SJCRH30 (cell line): ENCODE measurements around the gene CLSTN2. TPM values are rescaled to one million over a fixed set of nuclear protein-coding genes. Genes with fewer than 3 reads are reported as not detected.

Experiments
- DNase-seq, 2 experiments: peaks; one replicate each; pipeline ENCODE4 v3.0.0-alpha.2; 2015 to 2020
- H3K27ac ChIP-seq: fragments of 250-450 bp; sonication (Bioruptor Pico); 2 replicates; pipeline ENCODE4 v1.5.1; 2020; ENCODE audit warnings: mild to moderate bottlenecking, moderate library complexity
- H3K27me3 ChIP-seq: fragments of 250-450 bp; sonication (Bioruptor Pico); 2 replicates; pipeline ENCODE4 v1.5.1; 2020; ENCODE audit warnings: mild to moderate bottlenecking, moderate library complexity
- H3K36me3 ChIP-seq: fragments of 250-450 bp; sonication (Bioruptor Pico); 2 replicates; pipeline ENCODE4 v1.5.1; 2020; ENCODE audit warnings: mild to moderate bottlenecking, moderate library complexity
- H3K4me1 ChIP-seq: fragments of 250-450 bp; sonication (Bioruptor Pico); 2 replicates; pipeline ENCODE4 v1.5.1; 2020; ENCODE audit warnings: mild to moderate bottlenecking, moderate library complexity
- H3K4me3 ChIP-seq: fragments of 250-450 bp; sonication (Bioruptor Pico); 2 replicates; pipeline ENCODE4 v1.5.1; 2020; ENCODE audit warnings: mild to moderate bottlenecking, moderate library complexity
- H3K9me3 ChIP-seq: fragments of 250-450 bp; sonication (Bioruptor Pico); replicated peaks from 2 replicates; pipeline ENCODE4 v1.5.1; 2020; ENCODE audit warnings: mild to moderate bottlenecking, moderate library complexity
- total RNA-seq: library from RNA; depleted of rRNA; stranded (reverse); fragments of >200 nt; shearing (Covaris generic); gene quantifications from 2 replicates; pipeline ENCODE4 v1.2.3, GENCODE V29; 2014

Gene CLSTN2
- total RNA-seq, 1 experiment from 2014 or later = 10.0 TPM

GRCh38 chr3:140100479-140100878, 165.5 kb downstream of the CLSTN2 start:
- no peak overlapping the region for H3K4me3 ChIP-seq
- H3K4me1 ChIP-seq = no peaks in the 10 kb centered on the region
- no peak overlapping the region for H3K27ac ChIP-seq
- no peak for DNase-seq
- H3K27me3 ChIP-seq = no peaks in the 10 kb centered on the region
- H3K36me3 ChIP-seq = no peaks in the 10 kb centered on the region
- peaks cover 5% of the 10 kb centered on the region; the same call in 1 of the 2 replicates for H3K9me3 ChIP-seq

GRCh38 chr3:140103166-140103565, 168.2 kb downstream of the CLSTN2 start:
- no peaks in the 10 kb centered on the region for H3K4me1 ChIP-seq
- no peaks in the 10 kb centered on the region for H3K36me3 ChIP-seq
- H3K9me3 ChIP-seq = peaks cover 5% of the 10 kb centered on the region; the same call in 1 of the 2 replicates
- DNase-seq = no peak
- H3K4me3 ChIP-seq = no peak overlapping the region
- no peaks in the 10 kb centered on the region for H3K27me3 ChIP-seq
- no peak overlapping the region for H3K27ac ChIP-seq

GRCh38 chr3:140103986-140104645, 169.1 kb downstream of the CLSTN2 start:
- H3K4me3 ChIP-seq = no peak overlapping the region
- H3K9me3 ChIP-seq = peaks cover 5% of the 10 kb centered on the region; the same call in 1 of the 2 replicates
- no peak for DNase-seq
- no peaks in the 10 kb centered on the region for H3K4me1 ChIP-seq
- no peaks in the 10 kb centered on the region for H3K27me3 ChIP-seq
- H3K27ac ChIP-seq = no peak overlapping the region
- no peaks in the 10 kb centered on the region for H3K36me3 ChIP-seq

GRCh38 chr3:140113996-140114788, 179.2 kb downstream of the CLSTN2 start:
- no peak overlapping the region for H3K4me3 ChIP-seq
- no peaks in the 10 kb centered on the region for H3K36me3 ChIP-seq
- no peaks in the 10 kb centered on the region for H3K4me1 ChIP-seq
- no peak overlapping the region for H3K27ac ChIP-seq
- H3K27me3 ChIP-seq = no peaks in the 10 kb centered on the region
- H3K9me3 ChIP-seq = no peaks in the 10 kb centered on the region
- DNase-seq = no peak

- Histone ChIP-seq H3K27ac (no peak overlapping the region), H3K9me3 (no peaks in the 10 kb centered on the region), H3K36me3 (no peaks in the 10 kb centered on the region), H3K4me3 (no peak overlapping the region), H3K27me3 (no peaks in the 10 kb centered on the region), H3K4me1 (no peaks in the 10 kb centered on the region)
- no peak for DNase-seq
Measured at GRCh38 chr3:140114789-140115080, 179.8 kb downstream of the CLSTN2 start.

- Histone ChIP-seq H3K27ac (no peak overlapping the region), H3K4me3 (no peak overlapping the region), H3K36me3 (no peaks in the 10 kb centered on the region), H3K4me1 (no peaks in the 10 kb centered on the region), H3K27me3 (no peaks in the 10 kb centered on the region), H3K9me3 (no peaks in the 10 kb centered on the region)
- peak in 1 of 2 experiments; percentile 5 for DNase-seq
Measured at GRCh38 chr3:140117096-140117526, 182.1 kb downstream of the CLSTN2 start.

GRCh38 chr3:140122183-140122582, 187.2 kb downstream of the CLSTN2 start:
- H3K27ac ChIP-seq = no peak overlapping the region
- H3K4me3 ChIP-seq = no peak overlapping the region

GRCh38 chr3:140128217-140128616, 193.2 kb downstream of the CLSTN2 start:
- H3K4me1 ChIP-seq = peaks cover 21% of the 10 kb centered on the region
- H3K9me3 ChIP-seq = no peaks in the 10 kb centered on the region
- no peaks in the 10 kb centered on the region; the same call in 1 of the 2 replicates for H3K27me3 ChIP-seq
- peak overlapping the region; percentile 59 for H3K27ac ChIP-seq
- DNase-seq = no peak
- H3K36me3 ChIP-seq = no peaks in the 10 kb centered on the region
- no peak overlapping the region for H3K4me3 ChIP-seq

More at GRCh38 chr3:140122183-140122582, 187.2 kb downstream of the CLSTN2 start:
- Histone ChIP-seq H3K9me3 (no peaks in the 10 kb centered on the region), H3K4me1 (peaks cover 1% of the 10 kb centered on the region), H3K36me3 (no peaks in the 10 kb centered on the region), H3K27me3 (no peaks in the 10 kb centered on the region)
- DNase-seq = no peak

GRCh38 chr3:140128631-140129030, 193.6 kb downstream of the CLSTN2 start:
- Histone ChIP-seq H3K4me1 (peaks cover 21% of the 10 kb centered on the region), H3K27ac (peak overlapping the region; percentile 59), H3K9me3 (no peaks in the 10 kb centered on the region), H3K36me3 (no peaks in the 10 kb centered on the region), H3K4me3 (no peak overlapping the region), H3K27me3 (no peaks in the 10 kb centered on the region; the same call in 1 of the 2 replicates)
- DNase-seq = peak; percentile 77 to 88

- Histone ChIP-seq H3K4me3 (no peak overlapping the region), H3K27ac (no peak overlapping the region), H3K27me3 (no peaks in the 10 kb centered on the region; the same call in 1 of the 2 replicates), H3K36me3 (no peaks in the 10 kb centered on the region), H3K9me3 (no peaks in the 10 kb centered on the region), H3K4me1 (peaks cover 21% of the 10 kb centered on the region)
- no peak for DNase-seq
Measured at GRCh38 chr3:140129768-140130284, 194.8 kb downstream of the CLSTN2 start.

GRCh38 chr3:140131895-140132294, 196.9 kb downstream of the CLSTN2 start:
- Histone ChIP-seq H3K27ac (no peak overlapping the region), H3K9me3 (no peaks in the 10 kb centered on the region), H3K27me3 (no peaks in the 10 kb centered on the region; the same call in 1 of the 2 replicates), H3K36me3 (no peaks in the 10 kb centered on the region), H3K4me1 (peaks cover 21% of the 10 kb centered on the region), H3K4me3 (no peak overlapping the region)
- DNase-seq = no peak

- Histone ChIP-seq H3K36me3 (no peaks in the 10 kb centered on the region), H3K4me1 (no peaks in the 10 kb centered on the region), H3K4me3 (no peak overlapping the region), H3K27me3 (no peaks in the 10 kb centered on the region; the same call in 1 of the 2 replicates), H3K9me3 (no peaks in the 10 kb centered on the region), H3K27ac (no peak overlapping the region)
- no peak for DNase-seq
Measured at GRCh38 chr3:140134231-140134965, 199.4 kb downstream of the CLSTN2 start.

- Histone ChIP-seq H3K9me3 (no peaks in the 10 kb centered on the region), H3K27me3 (no peaks in the 10 kb centered on the region), H3K36me3 (no peaks in the 10 kb centered on the region), H3K4me3 (no peak overlapping the region), H3K4me1 (no peaks in the 10 kb centered on the region), H3K27ac (no peak overlapping the region)
- no peak for DNase-seq
Measured at GRCh38 chr3:140135461-140135860, 200.5 kb downstream of the CLSTN2 start.

GRCh38 chr3:140143367-140144069, 208.5 kb downstream of the CLSTN2 start:
- H3K9me3 ChIP-seq = no peaks in the 10 kb centered on the region
- no peaks in the 10 kb centered on the region for H3K4me1 ChIP-seq
- no peaks in the 10 kb centered on the region for H3K36me3 ChIP-seq
- H3K4me3 ChIP-seq = no peak overlapping the region
- H3K27ac ChIP-seq = no peak overlapping the region
- DNase-seq = no peak
- H3K27me3 ChIP-seq = no peaks in the 10 kb centered on the region
